ENCODE measurements around the gene WDR45. TPM values are rescaled to one million over a fixed set of nuclear protein-coding genes. Genes with fewer than 3 reads are reported as not detected.

The WDR45 gene
- total RNA-seq, 2 experiments from 2014 or later: 34.8 to 50.5 TPM

Other genes starting within 250 kb of the WDR45 start
- under 1 TPM; 0.21 to 0.93 TPM for gene PCSK1N, start 244.3 kb downstream of the WDR45 start, total RNA-seq
- 10 to 100 TPM; 52.9 to 53.2 TPM for gene TIMM17B, start 182.1 kb downstream of the WDR45 start, total RNA-seq
- 10 to 100 TPM; 65.1 to 86.9 TPM for gene PQBP1, start 182.0 kb downstream of the WDR45 start, total RNA-seq
- gene SLC35A2, start 168.2 kb downstream of the WDR45 start, total RNA-seq: 10 to 100 TPM; 13.0 to 21.0 TPM
- gene PIM2, start 160.9 kb downstream of the WDR45 start, total RNA-seq: 100 to 1,000 TPM; 168 to 252 TPM
- gene OTUD5, start 122.3 kb downstream of the WDR45 start, total RNA-seq: 10 to 100 TPM; 56.9 to 65.2 TPM
- gene KCND1, start 108.0 kb downstream of the WDR45 start, total RNA-seq: 1 to 10 TPM; 2.9 to 5.5 TPM
- gene GRIPAP1, start 77.6 kb downstream of the WDR45 start, total RNA-seq: 100 to 1,000 TPM; 104 to 126 TPM
- 10 to 100 TPM; 29.4 to 34.1 TPM for gene TFE3, start 36.5 kb downstream of the WDR45 start, total RNA-seq
- gene CCDC120, start 20.9 kb downstream of the WDR45 start, total RNA-seq: 1 to 10 TPM; 6.9 to 7.9 TPM
- gene PRAF2, start 5.9 kb downstream of the WDR45 start, total RNA-seq: 10 to 100 TPM; 21.4 to 21.6 TPM
- 10 to 100 TPM; 25.7 to 29.6 TPM for gene GPKOW, start 43.8 kb upstream of the WDR45 start, total RNA-seq
- gene MAGIX, start 82.9 kb upstream of the WDR45 start, total RNA-seq: 1 to 10 TPM; 1.1 to 2.0 TPM
- 10 to 100 TPM; 21.9 to 44.7 TPM for gene PLP2, start 92.0 kb upstream of the WDR45 start, total RNA-seq
- gene PRICKLE3, start 106.5 kb upstream of the WDR45 start, total RNA-seq: 10 to 100 TPM; 21.1 to 24.7 TPM
- 1 to 10 TPM; 1.9 to 3.9 TPM for gene SYP, start 120.3 kb upstream of the WDR45 start, total RNA-seq
- gene CACNA1F, start 153.5 kb upstream of the WDR45 start, total RNA-seq: 1 to 10 TPM in 1 of 2 experiments, under 1 TPM in 1; 0.19 to 1.3 TPM
- gene CCDC22, start 155.6 kb upstream of the WDR45 start, total RNA-seq: 10 to 100 TPM; 24.6 to 29.9 TPM
- 10 to 100 TPM; 26.8 to 82.1 TPM for gene FOXP3, start 184.8 kb upstream of the WDR45 start, total RNA-seq
- gene PPP1R3F, start 189.9 kb upstream of the WDR45 start, total RNA-seq: 10 to 100 TPM; 13.9 to 14.4 TPM
- not detected for gene GAGE10, start 223.8 kb upstream of the WDR45 start, total RNA-seq
- not detected for gene GAGE12J, start 242.2 kb upstream of the WDR45 start, total RNA-seq